Measurements from ENCODE around the gene GPHN.

DNA sequence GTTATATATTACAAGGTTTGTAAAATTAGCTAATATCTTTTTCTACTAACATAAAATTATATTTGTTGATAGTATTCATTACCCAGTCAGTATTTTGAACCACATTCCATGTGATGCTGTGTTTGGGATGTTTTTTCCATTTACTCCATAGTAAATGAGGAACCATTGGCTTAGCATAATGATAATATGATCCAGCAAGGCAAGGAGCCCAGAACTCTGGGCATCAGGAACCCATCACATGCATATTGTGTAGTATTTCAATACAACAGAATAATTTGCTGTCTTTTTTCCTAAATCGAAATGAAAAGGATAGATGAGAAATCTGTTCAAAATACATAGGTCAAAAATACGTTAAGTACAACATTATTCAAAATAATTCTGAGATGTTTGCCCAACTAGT lies 632.6 kb downstream of the GPHN start:
- TF ChIP-seq, protein P1, sequence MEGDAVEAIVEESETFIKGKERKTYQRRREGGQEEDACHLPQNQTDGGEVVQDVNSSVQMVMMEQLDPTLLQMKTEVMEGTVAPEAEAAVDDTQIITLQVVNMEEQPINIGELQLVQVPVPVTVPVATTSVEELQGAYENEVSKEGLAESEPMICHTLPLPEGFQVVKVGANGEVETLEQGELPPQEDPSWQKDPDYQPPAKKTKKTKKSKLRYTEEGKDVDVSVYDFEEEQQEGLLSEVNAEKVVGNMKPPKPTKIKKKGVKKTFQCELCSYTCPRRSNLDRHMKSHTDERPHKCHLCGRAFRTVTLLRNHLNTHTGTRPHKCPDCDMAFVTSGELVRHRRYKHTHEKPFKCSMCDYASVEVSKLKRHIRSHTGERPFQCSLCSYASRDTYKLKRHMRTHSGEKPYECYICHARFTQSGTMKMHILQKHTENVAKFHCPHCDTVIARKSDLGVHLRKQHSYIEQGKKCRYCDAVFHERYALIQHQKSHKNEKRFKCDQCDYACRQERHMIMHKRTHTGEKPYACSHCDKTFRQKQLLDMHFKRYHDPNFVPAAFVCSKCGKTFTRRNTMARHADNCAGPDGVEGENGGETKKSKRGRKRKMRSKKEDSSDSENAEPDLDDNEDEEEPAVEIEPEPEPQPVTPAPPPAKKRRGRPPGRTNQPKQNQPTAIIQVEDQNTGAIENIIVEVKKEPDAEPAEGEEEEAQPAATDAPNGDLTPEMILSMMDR (IDR thresholded peaks at IDR 0.05): no peak
- no peak for TF ChIP-seq POLR2A (IDR thresholded peaks at IDR 0.05)

Data from prostate gland (tissue), 2 donors.